Glomerular visceral epithelial cell (primary cell): ENCODE measurements around the gene SNED1.
A peak's percentile ranks its signal among the peaks of the same experiment; 100 is the strongest.

ENCODE experiments used
- DNase-seq: peaks from one replicate; pipeline ENCODE4 v3.0.0-alpha.2; 2016; ENCODE audit errors: extremely low spot score

SNED1 gene

DNA sequence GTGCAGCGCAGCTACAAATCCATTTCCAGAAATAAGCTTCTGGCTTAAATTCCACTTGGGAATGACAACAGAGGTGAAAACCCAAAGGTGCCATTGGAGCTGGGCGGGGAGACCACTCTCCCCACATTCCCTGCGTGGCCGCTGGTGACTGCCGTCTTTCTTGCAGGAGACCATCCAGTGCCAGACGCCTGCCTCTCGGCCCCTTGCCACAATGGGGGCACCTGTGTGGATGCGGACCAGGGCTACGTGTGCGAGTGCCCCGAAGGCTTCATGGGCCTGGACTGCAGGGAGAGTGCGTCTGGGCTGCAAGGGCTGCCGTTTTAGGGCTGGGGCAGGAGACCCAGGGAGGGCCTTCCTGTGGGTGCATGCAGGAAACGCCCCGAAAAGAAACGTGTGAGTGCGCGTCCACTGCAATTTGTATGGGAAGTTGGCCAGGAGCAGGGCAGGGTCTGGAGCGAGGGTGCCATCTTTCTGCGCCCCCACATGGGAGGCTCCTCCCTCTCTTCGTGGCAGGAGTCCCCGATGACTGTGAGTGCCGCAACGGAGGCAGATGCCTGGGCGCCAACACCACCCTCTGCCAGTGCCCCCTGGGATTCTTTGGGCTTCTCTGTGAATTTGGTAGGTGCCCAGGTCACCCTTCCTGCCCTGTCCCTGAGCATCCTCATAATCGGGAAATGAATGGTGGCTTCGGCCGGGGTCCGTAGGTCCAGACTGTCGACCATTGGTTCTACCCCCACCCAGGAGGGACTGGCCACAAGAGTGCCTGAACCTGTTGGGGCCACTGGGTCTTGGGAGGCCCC is 49.9 kb downstream of the SNED1 start:
- no peak for DNase-seq

DNA sequence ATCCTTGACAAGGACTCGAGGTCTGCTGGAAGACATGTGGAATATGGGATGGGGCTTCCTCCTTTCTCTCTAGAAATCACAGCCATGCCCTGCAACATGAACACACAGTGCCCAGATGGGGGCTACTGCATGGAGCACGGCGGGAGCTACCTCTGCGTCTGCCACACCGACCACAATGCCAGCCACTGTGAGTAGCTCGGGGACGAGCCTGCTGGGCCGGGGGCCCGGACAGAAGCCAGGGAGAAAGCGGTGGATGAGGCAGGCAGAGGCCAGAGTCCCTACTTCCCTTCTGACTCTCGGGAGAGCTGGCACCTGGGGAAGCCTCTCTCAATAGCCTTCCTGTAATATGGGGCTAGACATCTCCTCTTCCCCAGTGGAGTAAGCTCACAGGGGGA is 50.5 kb downstream of the SNED1 start:
- DNase-seq = no peak

DNA sequence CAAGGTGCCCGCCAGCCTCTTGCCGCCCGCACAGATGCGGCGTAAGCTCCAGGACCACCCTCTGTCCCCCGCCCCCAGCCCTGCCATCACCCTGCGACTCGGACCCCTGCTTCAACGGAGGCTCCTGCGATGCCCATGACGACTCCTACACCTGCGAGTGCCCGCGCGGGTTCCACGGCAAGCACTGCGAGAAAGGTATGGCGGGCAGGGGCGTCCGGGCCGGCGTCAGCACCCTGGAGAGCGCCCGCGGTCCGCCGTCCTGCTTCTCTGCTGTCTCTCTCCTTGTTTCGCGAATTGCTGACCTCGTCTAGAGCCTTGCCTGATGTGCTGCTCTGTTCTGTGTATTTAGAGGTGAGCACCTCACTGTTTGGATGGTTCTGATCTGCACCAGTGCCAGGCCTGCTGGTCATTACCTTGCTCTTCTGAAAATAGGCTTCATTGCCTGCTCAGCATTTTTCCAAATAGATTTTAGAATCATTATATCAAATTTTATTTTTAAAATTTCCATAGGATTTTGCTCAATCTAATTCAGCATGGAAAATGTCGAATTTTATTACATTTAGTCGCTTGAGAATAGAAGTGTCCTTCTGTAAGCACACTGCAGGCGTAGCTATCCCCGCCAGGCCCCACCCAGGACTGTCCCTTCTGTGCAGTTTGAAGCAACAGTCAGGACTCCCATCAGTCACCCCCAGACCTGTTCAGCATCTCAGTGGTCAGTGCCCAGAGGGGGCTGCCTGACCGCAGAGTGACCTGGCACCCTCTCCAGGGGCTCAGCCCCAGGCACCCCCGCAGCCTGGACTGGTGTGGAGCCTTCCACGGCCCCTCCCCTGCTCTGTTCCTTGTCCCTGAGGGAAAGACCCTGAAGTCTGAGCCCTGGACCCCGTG is 51.6 kb downstream of the SNED1 start:
- DNase-seq = no peak

DNA sequence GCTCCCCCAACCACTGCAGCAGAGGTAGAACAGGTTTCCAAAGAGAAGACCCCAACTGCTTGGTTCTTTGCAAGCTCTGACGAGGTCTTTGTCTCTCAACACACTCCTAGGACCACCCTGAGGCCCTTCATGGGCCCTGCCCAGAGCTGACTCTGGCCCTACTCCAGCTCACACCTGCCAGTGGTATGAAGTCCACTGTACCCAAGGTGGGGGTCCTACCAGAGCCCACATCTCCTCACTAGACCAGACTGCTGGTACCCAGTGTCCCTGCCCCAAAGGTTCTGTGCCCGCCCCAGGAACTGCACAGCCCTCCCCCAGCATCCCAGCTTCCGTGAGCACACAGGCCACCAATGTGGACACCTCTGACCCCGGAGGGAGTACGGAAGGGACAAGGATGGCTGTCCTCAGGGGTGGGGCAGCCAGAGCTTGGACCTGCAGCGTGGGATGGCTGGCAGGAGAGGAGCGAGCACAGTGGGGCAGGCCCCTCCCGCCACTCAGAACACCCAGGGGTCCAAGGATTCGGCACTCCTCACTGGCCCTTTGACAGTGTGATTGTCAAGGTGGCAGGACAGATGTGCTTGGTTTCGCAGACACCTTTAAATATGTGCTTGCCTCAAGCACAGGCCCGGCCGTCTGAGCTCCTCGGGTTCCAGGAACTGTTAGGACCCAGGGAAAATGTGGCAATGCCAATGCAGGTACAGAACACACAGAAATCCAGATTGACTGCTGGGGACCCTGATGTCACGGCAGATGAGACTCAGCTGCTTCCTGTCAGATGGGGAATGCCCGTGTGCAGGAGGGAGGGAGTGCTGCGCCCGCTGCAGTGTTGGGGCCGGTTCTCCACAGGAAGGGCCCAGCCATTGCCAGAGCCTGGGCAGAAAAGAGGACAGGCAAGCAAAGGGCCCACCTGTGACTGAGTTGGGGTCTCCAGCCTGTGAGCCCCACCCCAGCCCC is 52.5 kb downstream of the SNED1 start:
- DNase-seq = no peak

DNA sequence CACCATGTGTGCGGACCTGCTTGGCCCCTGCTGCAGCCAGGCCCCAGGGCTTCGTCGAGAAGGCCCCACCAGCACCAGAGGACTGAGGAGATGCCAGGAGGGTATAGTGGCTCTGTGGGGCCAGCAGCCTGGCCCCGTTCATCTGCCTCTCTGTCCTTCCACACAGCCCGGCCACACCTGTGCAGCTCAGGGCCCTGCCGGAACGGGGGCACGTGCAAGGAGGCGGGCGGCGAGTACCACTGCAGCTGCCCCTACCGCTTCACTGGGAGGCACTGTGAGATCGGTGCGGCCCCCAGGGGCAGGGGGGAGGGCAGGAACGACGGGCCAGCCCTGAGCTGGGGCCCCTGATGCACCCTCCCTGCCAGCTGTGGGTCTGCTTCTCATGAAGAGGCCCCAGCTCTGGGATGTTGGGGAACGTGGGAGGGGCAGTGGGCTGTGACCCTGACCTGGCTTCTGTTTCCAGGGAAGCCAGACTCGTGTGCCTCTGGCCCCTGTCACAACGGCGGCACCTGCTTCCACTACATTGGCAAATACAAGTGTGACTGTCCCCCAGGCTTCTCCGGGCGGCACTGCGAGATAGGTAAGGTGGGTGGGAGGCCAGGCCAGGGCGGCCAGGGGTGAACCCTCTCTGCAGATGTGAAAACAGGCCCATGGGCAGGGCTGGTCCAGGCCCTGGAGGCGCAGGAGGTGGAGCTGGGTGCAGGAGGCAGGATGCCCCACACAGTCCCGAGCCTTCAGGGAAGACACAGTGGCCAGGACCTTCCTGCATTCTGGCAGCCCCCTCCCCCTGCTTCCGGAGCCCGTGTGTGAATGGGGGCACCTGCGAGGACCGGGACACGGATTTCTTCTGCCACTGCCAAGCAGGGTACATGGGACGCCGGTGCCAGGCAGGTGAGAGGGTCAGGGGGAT is 53.4 kb downstream of the SNED1 start:
- DNase-seq = no peak

DNA sequence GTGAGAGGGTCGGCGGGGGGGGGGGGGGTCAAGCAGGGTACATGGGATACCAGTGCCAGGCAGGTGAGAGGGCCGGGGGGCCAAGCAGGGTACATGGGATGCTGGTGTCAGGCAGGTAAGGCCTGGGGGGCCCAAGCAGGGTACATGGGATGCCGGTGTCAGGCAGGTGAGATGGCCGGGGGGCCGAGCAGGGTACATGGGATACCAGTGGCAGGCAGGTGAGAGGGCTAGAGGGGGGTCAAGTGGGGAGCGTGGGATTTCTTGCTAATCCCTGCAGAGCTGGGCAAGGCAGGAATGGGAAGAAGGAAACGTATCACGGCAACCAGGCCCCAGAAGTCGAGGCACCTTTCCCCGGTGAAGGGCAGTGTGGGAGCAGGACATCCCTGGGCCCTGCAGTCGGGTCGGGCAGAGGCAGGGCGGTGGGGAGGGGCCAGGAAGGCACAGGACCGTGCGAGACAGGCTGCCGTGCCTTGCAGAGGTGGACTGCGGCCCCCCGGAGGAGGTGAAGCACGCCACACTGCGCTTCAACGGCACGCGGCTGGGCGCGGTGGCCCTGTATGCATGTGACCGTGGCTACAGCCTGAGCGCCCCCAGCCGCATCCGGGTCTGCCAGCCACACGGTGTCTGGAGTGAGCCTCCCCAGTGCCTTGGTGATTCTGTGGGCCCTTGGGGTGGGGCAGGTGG is 54.4 kb downstream of the SNED1 start:
- no peak for DNase-seq

DNA sequence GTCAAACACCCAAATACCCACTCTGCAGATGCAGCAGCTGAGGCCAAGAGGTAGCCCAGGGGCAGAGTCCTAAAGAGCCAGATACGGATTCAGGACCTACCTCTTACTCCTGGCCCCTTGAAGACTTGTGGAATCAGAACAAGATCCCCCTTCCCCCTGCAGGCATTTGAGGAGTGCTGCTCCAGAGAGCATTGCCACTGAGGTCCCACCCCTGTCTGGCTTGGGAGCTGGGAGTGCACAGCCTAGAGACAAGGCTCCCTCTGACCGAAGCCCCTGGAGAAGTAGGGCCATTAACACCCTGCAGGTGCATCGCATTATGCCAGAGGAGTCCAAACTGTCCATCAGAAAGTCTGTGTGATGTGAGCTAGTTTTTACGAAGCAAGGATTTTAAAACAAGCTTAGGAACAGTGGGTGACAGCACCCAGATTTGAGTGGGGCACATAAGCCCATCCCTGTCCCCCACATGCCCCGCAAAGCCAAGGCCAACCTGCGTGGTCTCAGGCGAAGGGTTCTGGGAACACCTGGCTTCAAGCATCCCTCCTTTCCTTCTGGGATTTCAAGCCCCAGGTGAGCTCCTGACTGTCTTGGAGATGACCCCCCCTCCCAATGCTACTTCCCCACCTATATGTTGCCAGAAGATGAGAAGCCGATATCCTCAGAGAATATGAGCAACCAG is 55.3 kb downstream of the SNED1 start:
- DNase-seq = no peak

DNA sequence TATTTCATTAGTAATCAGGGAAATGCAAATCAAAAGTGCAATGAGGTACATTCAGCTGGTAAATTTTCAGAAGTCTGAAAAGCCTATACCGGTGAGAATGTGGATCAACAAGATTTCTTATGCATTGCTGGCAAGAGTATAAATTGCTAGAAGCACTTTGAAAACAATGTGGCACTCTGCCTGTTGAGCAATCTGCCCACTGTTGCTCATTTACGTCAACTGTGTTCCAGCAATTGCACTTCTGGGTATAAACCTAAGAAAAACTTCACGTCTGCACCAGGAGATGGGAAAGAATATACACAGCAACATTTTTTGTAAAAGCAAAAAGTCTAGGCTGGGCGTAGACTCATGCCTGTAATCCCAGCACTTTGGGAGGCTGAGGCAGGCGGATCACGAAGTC is 62.9 kb downstream of the SNED1 start:
- DNase-seq = no peak

DNA sequence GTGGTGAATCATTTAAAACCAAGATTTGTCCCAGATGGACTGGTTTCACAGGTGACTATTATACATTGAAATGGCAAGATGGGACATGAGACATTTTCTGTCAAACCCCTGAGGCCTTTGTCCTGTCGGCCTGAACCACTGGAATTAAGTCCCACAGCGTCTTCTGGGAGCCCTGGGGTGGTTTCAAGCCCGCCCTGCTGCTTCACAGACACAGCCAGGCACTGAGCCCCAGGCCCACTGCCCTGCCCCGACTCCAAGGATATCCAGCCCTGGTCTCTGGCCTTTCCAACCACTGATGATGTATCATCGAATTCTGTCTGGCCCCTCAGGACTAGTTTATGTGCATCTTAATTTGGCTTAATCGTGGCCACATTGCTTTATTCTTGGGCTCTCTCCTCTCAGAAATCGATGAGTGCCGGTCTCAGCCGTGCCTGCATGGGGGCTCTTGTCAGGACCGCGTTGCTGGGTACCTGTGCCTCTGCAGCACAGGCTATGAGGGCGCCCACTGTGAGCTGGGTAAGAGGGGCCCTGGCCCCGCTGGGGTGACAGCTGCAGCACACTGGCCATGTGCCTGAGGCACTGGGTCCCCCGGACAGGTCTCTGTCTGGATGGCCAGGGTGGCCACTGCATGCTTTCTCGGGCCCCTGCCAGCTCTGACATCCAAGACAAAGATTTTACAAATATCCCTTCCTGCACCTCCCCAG is 64.1 kb downstream of the SNED1 start:
- DNase-seq = no peak

DNA sequence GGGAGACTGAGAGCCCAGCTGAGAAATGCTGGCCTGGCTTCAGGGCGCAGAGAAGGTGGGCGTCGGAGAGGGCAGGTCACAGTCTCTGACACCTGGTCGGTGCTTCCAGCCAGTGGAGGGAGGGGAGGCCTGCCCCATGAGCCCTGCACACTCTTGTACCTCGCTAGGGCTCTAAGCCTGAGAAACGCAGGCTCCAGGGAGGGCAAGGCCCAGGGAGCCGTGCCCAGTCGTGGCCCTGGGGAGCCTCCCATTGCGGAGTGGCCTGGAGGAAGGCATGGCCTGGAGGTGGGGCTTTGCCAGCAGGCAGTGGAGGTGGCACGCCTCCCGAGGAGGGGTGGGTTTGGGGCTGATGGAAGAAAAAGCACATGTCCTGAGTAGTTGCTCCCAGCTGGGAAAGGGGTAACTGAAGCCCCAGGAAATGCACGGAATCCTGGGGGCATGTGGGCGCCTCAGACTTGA is 64.7 kb downstream of the SNED1 start:
- no peak for DNase-seq

DNA sequence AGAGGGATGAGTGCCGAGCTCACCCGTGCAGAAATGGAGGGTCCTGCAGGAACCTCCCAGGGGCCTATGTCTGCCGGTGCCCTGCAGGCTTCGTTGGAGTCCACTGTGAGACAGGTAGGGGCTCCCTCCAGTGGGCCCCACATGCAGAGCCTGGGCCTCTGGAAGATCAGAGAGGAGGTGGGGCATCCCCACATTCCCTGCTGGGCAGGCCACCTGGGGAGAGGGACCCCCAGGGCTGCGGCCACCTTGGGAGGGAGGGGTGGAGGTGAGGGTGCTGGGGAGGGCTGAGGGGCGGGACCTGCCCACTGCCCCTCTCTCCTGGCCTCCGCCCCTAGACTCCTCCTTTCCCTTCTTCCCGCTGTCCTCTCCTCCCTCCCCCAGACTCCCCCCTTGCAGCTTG is 65.2 kb downstream of the SNED1 start:
- DNase-seq = no peak

DNA sequence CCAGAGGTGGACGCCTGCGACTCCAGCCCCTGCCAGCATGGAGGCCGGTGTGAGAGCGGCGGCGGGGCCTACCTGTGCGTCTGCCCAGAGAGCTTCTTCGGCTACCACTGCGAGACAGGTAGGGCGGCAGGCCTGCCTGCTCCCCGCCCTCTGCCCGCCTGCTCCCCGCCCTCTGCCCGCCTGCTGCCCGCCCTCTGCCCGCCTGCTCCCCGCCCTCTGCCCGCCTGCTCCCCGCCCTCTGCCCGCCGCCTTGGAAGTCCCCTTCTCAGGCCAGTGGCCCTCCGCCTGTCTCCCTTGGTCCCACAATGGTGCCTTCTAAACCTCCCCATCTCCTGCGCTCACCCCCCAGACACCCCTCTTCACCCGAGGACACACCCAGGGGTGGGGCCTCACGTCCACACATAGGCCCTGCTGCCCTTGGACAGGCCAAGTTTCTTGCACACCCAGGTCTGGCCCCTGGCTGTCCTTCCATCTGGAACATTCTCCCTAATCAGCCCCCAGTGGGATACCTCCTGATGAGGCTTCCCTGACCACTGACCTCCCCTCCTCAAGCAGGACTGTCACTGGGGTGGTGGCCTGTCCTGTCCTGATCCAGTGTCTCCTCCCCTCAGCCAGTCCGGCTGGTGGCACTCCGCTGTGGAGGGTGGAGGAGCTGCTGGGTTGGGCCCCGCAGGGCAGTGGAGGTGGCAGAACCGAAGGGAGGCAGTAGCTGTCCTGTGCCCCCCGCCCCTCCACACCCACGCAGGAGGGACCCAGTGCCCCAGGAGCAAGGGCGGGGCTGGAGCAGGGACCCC is 65.8 kb downstream of the SNED1 start:
- DNase-seq = no peak

DNA sequence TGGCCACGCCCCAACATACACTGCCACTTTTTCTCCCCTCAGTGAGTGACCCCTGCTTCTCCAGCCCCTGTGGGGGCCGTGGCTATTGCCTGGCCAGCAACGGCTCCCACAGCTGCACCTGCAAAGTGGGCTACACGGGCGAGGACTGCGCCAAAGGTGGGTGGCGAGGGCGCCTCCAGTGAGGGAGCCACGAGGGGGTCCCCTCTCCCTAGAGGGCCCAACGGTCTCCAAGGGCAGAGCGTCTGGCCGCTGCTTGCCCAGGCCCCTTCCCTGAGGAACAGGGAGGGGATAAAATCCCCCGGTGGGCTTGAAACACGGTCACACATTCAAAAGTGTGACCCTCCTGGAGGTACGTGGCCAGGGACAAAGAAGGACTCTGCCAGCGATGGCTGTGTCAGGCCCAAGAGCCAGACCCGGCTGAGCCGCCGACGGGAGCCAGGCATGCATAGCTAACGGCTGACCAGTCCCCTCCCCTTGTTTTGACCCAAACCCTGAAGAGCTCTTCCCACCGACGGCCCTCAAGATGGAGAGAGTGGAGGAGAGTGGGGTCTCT is 66.5 kb downstream of the SNED1 start:
- no peak for DNase-seq

DNA sequence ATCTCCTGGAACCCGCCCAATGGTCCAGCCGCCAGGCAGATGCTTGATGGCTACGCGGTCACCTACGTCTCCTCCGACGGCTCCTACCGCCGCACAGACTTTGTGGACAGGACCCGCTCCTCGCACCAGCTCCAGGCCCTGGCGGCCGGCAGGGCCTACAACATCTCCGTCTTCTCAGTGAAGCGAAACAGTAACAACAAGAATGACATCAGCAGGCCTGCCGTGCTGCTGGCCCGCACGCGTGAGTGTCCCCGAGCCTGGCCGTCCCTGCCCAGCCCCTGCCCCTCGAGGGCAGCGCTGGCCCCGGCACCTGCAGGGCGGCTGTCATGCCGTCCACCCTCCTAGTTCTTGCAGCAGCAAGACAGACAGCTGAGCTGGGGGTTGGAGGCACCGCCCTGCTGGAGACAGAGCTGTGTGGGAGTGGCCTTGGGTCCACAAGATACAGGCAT is 67.0 kb downstream of the SNED1 start:
- DNase-seq = no peak

DNA sequence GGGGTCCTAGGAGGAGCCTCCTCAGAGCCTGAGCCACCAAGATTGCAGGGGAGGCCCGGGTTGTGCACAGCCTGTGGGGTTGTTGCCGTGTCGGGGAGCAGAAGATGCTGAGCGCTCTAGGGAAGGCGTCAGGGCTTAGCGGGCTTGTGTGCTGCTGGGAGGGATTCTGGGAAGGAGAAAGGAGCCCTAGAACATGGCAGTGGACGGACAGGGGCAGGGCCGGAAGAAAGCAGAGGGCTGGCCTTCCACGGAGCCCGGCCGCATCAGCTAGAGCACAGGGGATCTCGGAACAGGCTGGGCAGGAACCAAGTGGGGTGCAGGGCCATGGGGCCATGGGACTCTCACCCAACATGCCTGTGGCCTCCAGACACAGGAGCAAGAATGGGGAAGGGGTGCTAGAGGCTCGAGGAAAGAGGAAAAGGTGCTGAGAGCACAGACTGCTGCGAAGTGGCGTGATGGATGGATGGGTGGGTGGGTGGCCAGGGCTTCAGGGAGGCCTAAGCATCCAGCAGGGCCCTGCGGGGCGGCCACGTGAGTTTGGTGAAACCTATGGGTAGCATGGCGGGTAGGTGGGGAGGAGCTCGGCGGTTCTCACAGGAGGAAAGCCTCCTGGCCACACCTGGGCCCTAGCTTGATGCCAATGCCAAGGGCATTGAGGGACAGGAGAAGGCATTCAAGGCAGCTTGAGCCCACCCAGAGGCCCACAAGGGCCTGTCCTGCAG is 67.9 kb downstream of the SNED1 start:
- DNase-seq = no peak

DNA sequence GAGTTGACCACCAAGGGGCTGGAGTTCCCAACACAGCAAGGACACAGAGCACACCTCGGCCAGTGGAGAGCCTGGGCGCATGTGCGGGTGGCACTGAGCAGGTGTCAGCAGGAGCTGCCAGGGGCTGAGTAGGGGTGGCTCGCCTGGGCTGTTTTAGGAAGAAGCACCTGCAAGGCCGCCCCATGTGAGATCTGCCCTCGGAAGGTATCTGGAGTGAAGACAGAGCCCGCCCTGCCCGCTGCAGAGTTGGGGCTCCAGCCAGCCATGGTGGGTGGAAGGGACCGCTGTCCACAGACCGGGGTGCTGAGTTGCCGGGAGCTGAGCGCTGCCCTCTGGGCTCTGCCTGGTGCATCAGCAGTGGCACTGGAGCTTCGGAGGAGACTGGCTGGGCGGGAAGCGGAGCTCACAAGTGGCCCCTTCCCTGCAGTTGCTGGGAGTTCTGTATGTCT is 68.5 kb downstream of the SNED1 start:
- DNase-seq = peak; percentile 20
